Effector CD8-positive, alpha-beta T cell (primary cell): ENCODE results near the gene AK3.

Source experiments
- DNase-seq: peaks from one replicate; lab custom pipeline; 2025; lab: John Stamatoyannopoulos, UW

AK3 gene

GRCh38 chr9:4748612-4749011, 7.6 kb upstream of the AK3 start:
- no peak for DNase-seq

DNA sequence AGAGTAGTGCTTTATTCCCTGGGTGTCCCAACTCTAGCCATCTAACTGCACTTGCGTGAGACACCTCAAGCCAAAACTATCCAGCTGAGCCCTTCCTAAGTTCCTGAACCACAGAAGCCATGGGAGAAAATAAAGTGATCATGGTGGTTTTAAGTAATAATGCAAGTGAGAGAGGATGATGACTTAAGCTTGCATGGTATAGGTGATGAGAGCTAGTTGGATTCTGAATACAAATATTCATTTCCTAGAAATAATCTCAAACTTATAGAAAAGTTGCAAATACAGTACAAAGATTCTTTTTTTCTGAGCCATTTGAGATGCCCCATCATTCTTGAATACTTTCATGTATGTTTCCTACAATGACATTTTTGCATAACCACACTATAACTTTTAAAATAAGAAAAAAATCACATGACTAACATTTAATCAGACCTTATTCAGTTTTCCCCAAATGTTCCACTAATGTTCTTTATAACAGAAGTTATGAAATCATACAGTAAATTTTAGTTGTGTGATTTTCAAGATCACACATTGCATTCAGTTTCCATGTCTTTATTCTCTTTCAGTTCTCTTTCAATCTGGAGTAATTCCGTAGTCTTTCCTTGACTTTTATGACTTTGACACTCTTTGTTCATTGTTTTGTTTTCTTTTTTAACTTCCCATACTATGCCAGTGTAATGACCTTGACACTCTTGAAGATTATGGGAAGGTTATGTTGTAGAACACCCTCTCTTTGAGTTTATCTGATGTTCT, 5.5 kb upstream of the AK3 start:
- no peak for DNase-seq

GRCh38 chr9:4743131-4743875, 2.3 kb upstream of the AK3 start:
- DNase-seq = no peak

DNA sequence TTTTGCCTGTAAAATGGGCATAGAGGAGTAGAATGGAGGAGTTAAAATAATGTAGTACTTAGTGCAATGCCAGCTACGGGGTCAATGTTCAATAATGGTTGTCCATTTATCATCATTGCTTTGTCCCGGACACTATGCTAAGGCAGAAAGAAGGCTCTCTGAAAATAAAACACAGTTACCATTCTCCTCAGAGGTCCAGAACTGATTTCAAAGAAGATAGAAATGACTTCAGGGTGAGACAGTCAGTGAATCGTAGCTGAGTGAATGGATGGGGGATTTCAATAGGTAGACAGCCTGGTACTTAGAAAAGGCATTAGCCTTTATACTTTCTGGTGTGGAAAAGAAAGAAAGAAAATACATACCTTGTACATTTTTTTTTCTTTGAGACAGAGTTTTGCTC, 1.2 kb upstream of the AK3 start:
- no peak for DNase-seq

- DNase-seq = no peak
These were observed 525 bp upstream of the AK3 start for GRCh38 chr9:4741365-4742089.

GRCh38 chr9:4740388-4740637, 689 bp downstream of the AK3 start:
- DNase-seq = no peak

DNA sequence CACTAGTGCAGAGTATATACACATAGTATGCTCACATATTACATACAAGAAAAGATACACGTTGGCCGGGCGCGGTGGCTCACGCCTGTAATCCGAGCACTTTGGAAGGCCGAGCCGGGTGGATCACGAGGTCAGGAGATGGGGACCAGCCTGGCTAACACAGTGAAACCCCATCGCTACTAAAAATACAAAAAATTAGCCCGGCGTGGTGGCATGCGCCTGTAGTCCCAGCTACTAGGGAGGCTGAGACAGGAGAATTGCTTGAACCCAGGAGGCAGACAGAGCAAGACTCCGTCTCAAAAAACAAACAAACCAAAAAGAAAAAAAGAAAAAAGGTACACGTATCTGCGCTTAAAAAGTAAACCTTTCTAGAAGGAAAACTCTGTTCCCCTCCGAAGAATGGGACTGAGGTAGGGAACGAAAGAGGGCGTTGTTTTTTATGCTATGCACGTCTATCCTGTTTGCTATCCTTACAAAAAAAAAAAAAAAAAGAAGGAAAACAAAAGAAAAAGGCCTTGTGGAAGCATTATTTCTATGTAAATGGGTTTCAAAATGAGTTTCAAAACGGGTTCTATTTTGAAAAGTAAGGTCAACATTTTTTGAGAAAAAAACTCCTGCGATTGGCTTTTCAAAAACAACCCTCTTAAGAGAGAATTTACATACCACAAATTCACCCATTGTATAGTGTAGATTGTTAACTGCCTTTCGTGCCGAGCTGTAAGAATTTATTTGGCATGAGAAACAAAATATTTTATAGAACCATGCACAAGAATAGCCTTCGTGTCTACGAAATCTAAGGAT, 1.2 kb downstream of the AK3 start:
- no peak for DNase-seq

GRCh38 chr9:4738866-4739586, 2.0 kb downstream of the AK3 start:
- no peak for DNase-seq

GRCh38 chr9:4734150-4734549, 6.9 kb downstream of the AK3 start:
- DNase-seq = no peak

DNA sequence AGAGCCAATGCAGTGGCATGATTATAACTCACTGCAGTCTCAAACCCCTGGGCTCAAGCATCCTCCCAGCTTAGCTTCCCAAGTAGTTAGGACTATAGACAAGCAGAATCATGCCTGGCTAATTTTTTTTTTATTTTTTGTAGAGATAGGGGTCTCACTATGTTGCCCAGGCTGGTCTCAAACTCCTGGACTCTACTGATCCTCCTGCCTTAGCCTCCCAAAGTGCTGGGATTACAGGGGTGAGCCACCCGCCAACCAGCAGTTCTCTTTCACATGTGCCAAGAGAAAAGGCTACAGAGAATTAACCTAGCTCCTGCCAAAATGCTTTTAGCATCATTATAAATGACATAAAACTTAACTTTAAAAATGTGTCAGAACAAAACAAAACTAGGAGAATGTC, 8.1 kb downstream of the AK3 start:
- no peak for DNase-seq

DNA sequence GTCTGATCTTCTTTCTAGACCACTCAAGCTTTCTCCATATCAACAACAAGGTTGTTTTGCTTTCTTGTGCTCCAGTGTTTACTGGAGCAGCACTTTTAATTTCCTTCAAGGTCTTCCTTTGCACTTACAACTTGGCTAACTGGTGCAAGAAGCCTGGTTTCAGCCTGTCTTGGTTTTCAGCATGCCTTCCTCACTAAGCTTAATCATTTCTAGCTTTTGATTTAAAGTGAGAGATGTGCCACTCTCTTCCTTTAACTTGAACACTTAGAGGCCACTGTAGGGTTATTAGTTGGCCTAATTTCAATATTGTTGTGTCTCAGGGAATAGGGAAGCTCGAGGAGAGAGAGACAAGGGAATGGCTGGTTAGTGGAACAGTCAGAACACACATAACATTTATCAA, 13.4 kb downstream of the AK3 start:
- no peak for DNase-seq

DNA sequence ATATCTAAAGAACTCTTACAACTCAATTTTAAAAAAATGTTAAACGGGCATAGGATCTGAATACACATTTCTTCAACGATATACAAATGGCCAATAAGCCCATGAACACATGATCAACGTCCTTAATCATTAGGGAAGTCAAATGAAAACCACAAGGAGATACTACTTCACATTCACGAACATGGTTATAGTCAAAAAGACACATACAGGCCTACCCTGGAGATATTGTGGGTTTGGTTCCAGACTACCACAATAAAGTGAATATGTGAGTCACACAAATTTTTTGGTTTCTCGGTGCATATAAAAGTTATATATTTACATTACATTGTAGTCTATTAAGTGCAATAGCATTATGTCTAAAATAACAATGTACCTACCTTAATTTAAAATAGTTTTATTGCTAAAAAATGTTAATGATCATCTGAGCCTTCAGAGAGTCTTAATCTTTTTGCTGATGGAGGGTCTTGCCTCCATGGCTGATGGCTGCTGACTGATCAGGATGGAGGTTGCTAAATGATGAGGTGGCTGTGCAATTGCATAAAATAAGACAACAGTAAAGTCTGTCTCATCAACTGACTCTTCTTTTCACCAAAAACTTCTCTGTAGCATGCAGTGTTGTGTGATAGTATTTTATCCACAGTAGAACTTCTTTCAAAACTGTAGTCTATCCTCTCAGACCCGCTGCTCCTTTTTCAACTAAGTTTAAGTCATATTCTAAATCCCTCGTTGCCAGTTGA, 15.1 kb downstream of the AK3 start:
- DNase-seq = no peak

DNA sequence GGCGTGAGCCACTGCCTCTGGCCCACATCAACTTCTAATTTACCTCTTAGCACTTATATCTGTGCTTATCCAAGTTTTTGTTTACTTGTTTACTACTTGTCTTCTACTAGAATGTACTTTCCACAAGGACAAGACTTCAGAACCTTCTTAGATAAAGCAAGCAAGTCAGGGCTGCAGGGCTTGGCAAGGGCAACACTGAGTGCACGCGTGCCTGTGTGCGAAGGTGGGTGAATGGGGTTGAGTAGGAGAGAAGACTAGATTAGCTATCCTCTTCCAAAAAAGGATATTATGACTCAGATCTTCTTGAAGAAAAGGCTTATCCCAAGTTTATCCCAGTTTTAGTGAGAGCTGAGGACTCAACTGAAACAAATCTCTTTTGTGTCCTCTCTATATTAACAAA, 19.3 kb downstream of the AK3 start:
- no peak for DNase-seq

DNA sequence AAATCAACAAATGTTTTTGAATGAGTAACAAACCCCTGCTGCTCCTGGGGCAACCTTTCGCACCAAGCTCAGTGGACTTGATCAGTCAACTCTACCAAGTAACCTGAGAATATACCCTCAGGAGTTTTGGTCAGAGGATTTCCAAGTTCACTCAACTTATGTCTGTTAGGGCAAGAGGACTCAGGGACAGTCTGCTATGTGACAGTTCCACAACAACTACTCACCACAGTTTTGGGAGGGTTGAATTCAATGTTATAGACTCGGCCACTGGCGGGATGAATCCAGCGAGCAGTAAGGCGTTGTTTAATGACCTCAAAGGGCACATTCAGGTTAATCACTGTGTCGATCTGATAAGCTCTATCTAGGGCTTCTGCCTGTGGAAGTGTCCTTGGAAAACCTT, 22.1 kb downstream of the AK3 start:
- no peak for DNase-seq

- no peak for DNase-seq
These were observed 23.2 kb downstream of the AK3 start for GRCh38 chr9:4717815-4718214.

GRCh38 chr9:4716163-4716562, 24.8 kb downstream of the AK3 start:
- DNase-seq = no peak

DNA sequence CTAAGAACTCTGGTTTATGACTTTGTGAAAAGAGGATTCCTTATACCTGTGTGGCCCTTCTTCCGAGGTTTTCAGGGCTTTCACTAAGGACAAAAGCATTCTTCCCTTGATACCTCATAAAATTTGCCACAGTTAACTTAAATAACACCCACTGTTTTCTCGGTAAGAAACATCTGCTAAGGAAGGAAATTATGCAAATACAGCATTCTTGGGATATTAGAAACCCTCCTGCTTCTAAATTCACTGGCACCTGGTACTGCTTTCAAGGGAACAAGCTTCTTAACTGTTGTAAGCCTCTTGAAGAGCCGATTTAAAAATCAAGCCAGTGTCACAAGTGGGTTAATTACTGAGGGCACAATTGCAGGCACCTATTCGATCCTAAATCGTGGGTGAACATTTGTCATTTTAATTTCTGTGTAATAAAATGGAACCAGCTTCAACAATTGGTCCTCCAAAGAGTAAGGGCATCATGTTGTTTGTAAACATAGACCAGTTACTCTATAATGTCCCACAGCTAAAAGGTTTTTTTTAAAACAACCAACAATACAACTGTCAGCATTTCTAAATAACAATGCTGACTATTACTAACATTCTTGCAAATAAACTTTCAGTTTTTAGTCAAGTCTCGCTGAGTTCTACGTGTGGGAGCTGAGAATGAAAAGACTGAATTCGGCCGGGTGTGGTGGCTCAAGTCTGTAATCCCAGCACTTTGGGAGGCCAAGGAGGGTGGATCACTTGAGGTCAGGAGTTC, 26.6 kb downstream of the AK3 start:
- no peak for DNase-seq

DNA sequence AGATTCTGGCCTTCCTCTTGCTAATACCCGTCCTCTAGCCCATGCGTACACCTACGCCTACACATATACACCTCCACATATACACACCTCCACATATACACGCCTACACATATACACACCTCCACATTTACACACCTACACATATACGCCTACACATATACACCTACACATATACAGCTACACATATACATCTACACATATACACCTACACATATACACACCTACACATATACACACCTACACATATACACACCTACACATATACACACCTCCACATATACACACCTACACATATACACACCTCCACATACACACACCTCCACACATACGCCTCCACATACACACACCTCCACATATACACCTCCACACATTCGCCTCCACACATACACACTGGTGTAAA, 27.2 kb downstream of the AK3 start:
- no peak for DNase-seq

GRCh38 chr9:4709380-4709779, 31.6 kb downstream of the AK3 start:
- DNase-seq = no peak

DNA sequence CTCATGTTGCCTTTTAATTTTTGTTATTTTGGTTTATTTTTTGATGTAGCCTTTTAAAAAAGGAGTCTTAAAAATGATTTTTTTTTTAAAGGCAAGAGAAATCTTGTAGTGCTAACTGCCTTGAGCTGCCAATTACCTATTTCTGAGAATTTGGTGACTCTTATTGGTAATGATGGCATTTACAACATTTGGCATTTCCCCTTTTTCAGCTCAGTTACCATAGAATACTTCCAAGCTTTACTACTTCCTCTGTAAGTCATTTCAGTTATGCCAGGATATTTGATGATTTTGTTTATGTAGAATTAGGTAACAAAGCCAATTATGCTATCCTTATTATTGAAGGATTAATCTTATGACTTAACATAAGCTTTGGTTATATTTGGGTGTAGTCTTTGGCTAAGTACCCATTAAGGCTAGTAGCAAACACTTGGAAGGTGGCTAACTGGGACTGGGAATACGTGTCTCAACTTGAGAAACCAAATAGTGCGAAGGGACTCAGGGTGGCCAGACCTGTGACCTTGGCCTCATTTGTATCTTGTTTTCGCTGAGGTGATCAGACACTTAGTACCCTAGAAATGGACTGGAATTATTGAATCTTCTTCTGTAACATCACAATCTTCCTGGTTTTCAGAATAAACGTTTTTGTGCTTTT, 33.9 kb downstream of the AK3 start:
- no peak for DNase-seq
